TTC549 (cell line): ENCODE data around the gene KRTAP10-2.
"Not testable (repeated sequence)": the region's sequence is repeated elsewhere in the genome, so short reads cannot be mapped to it uniquely, and the experiment has no call there.

Source experiments
- FAIRE-seq: peaks from 2 replicates; lab custom pipeline; 2012; peaks lifted over from hg19 to GRCh38; lab: Jason Lieb, UNC

Gene KRTAP10-2

GRCh38 chr21:44583089-44583799 is 31.9 kb upstream of the KRTAP10-2 start:
- FAIRE-seq, result no peak

DNA sequence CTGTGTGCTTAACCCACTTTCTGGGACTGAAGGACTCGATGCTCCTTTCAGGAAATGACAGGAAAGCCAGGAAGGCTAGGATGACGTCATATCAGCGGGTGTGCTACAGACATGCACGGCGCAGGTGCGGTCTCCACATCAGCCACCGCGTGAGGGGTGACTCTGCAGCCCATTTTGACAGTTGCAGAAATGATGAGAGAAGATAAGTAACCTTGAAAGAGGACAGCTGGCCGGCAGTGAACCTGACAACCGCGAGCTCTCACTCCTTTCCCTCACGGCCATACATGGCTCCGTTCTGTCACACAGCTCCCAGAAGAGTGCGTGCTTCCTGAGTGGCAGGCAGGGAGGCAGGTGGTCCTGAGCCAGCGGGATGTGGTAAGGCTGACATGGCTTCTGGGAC is 30.8 kb upstream of the KRTAP10-2 start:
- no peak for FAIRE-seq

- no peak for FAIRE-seq
Observed at GRCh38 chr21:44581158-44581557, 29.9 kb upstream of the KRTAP10-2 start.

DNA sequence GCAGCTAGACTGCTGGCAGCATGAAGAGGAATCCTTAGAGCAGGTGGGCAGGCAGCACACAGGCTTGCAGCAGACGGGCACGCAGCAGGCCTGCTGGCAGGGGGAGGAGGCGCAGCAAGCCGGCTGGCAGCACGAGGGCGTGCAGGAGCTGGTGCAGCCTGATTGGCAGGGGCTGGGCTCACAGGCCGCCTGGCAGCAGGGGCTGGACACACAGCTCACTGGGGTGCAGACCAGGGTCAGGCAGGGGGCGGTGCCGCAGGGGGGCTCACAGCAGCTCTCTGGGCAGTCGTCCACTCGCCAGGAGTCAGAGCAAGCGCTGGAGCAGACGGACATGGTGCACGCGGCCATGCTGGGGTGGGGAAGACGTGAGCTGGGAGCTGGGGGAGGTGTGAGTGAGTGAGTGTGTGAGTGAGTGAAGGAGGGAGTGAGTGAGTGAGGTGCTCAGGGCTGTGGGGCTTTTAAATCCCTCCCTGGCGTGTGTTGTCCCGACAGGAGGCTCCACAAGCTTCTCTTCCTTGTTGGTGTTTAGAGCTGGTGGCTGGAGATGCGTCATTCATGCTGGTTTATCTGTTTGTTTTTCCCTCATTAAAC is 29.0 kb upstream of the KRTAP10-2 start, which contains the start of gene KRTAP10-5:
KRTAP10-5 (minus strand) TSS at position 374 of the 591 bp plus-strand sequence; CDS start at position 348, 26 bp downstream.
- not testable (repeated sequence) for FAIRE-seq

- no peak for FAIRE-seq
Observed at GRCh38 chr21:44579833-44580144, 28.5 kb upstream of the KRTAP10-2 start.

- no peak for FAIRE-seq
Observed at GRCh38 chr21:44579056-44579832, 27.9 kb upstream of the KRTAP10-2 start.

GRCh38 chr21:44578371-44579055 is 27.2 kb upstream of the KRTAP10-2 start:
- FAIRE-seq, result no peak

DNA sequence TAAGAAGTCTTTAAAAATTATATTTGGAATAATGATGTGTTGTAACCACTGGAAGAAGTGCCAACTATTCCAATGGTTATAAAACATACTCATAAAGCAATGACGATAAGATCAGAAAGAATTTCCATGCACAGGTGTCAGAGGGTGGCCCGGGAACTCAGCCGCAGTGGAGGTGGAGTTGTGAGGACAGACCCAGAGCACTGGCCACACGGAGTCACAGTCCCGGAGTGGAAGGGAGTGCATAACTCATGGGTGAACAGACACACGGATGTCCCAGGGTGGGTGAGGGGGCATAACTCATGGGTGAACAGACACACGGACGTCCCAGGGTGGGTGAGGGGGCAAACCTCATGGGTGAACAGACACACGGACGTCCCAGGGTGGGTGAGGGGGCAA is 24.7 kb upstream of the KRTAP10-2 start:
- no peak for FAIRE-seq

- FAIRE-seq, result no peak
Observed at GRCh38 chr21:44575307-44576024, 24.2 kb upstream of the KRTAP10-2 start.

- FAIRE-seq, result no peak
Observed at GRCh38 chr21:44574457-44575306, 23.4 kb upstream of the KRTAP10-2 start.

- FAIRE-seq, result not testable (repeated sequence)
Observed at GRCh38 chr21:44573630-44574456, 22.5 kb upstream of the KRTAP10-2 start, which contains the start of gene KRTAP10-4. Gene KRTAP10-4 (plus strand): TSS chr21:44573729. CDS start chr21:44573759, 30 bp downstream.

GRCh38 chr21:44572959-44573583 is 21.8 kb upstream of the KRTAP10-2 start:
- no peak for FAIRE-seq

- FAIRE-seq, result no peak
Observed at GRCh38 chr21:44571844-44572782, 20.8 kb upstream of the KRTAP10-2 start.

GRCh38 chr21:44571296-44571695 is 20.0 kb upstream of the KRTAP10-2 start:
- FAIRE-seq, result no peak

DNA sequence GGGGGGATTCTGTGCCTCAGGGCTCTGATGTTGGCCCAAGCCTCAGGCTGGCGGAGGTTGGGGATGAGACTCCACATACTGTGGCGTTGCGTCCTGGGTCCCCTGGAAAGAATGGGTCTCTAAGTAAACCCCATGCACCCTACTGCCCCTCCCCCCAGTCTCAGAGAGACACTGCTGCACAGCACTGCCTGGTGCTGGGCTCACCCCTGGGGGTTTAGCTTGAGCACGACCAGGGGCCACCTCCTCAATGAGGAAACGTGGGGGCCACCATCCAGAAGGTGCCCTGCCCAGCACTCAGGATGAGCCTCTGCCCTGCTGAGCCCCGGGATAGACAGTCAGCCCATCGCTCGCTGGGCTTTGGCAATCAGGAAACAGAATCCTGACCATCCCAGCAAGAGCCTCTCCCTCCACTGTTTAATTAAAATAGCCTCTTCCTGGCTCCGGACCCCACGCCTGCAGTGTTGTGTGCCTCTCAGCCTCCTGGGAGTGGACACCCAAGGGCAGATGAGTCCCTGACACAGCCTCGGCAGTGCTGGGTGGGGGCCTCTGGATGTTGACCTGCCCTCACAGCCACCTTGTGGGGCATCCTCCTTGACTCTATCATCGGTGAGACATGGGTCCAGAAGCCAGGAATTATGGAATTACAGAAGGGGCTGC is 18.7 kb upstream of the KRTAP10-2 start:
- no peak for FAIRE-seq

DNA sequence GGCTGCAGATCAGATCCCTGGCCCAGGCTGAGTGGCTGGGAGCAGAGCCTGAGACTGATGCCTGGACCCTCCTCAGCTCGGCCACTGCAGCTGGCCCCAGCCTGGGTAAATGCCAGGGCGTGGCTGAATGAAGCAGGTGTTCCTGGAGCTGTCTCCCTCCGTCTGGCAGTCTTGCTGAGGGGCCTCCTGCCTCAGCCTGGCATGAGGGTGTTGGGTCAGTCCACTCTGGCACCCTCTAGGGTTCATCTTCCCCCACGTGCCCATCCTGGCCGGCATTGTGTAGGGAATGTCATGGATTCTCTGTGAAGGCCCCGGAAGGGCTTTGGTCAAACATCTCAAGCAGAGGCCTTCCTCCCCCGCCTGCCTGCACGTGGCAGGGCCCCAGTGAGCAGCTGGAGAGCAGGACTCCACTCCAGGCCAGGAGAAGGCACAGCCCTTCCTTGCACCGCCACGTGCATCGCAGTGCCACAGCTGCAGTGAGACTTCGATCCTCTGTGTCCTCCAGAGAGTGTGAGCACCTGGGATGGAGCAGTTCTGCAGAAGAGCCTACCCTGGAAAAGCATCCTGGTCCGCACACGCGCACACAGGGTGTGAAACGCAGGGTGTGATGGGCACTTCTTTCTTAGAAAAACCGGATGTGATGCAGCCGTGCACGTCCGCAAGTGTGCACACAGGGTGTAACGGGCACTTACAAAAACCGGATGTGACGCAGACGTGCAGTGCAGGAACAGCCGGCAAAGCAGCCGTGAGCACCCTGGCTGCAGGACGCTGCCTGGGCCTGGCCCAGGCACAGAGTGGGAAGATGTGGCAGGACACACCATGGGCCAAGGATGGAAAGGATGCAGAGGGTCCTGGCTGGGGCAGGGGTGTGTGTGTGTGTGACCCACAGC is 17.6 kb upstream of the KRTAP10-2 start:
- no peak for FAIRE-seq

DNA sequence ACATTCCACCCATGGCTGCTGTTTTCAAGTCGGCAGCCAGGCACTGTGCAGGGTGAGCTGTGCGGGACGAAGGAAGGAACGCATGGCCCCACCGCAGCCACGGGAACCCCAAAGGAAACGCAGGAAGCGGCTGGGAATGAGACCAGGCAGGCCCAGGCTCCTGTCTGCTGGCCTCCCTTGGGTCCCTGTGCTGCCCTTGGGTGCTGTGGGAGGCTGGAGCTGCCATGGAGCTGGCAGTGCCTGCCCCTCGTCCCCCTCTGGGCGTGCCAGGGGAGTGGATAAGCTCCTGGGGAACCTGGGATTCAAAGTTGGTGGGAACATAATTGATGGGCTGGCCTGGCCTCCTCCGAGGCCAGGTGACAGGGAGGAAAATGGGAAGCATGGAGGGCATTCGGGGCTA is 17.0 kb upstream of the KRTAP10-2 start:
- no peak for FAIRE-seq
